ENCODE measurements around the gene PTPRG.

PTPRG gene

GRCh38 chr3:62332017-62332416 is 770.6 kb downstream of the PTPRG start:
- no peak overlapping the region for H3K4me3 ChIP-seq (ENCODE audit: low read length)
- TF ChIP-seq CTCF (conservative IDR thresholded peaks at IDR 0.05; ENCODE audit: low read depth, low read length), result no peak
- no peak for DNase-seq (ENCODE audit: low read depth)

- no peak overlapping the region for H3K4me3 ChIP-seq (ENCODE audit: low read length)
- peak; percentile 48 for TF ChIP-seq CTCF (conservative IDR thresholded peaks at IDR 0.05; ENCODE audit: low read depth, low read length)
- DNase-seq (ENCODE audit: low read depth), result no peak
Measured at GRCh38 chr3:62332835-62333244, 771.5 kb downstream of the PTPRG start.

DNA sequence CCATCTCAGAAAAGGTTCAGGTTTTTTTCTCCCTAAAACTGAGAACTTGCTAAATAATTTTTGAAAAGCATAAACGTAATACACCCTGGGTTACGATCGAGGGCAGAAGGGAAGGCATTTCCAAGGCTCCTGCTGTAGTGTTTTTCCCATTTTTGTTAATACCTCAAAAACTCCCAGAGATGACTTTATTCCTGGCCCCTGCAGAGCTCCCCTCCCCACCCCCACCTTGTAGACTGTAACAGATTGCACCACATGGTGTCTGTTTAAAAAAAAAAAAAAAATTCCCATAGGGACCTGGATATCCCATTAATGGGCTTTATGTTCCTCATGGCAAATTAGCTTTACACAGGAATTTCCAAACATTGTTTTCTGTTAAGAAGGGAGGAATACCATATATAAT is 773.8 kb downstream of the PTPRG start:
- no peak for DNase-seq (ENCODE audit: low read depth)
- H3K4me3 ChIP-seq (ENCODE audit: low read length), result no peak overlapping the region
- no peak for TF ChIP-seq CTCF (conservative IDR thresholded peaks at IDR 0.05; ENCODE audit: low read depth, low read length)

DNA sequence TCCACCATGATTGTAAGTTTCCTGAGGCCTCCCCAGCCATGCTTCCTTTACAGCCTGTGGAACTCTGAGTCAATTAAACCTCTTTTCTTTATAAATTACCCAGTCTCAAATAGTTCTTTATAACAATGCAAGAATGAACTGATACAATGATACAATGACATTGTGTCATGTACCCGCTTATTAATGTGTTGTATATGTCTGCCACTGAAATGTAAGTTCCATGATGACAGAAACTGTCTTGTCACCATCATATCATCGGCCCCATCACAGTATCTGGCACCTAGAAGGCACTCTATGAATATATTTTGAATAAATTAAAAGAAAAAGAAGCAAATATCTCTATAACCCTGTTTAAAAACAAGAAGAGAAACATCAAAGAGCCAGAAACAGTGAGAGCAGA is 782.4 kb downstream of the PTPRG start:
- TF ChIP-seq CTCF (conservative IDR thresholded peaks at IDR 0.05; ENCODE audit: low read depth, low read length), result no peak
- no peak overlapping the region for H3K4me3 ChIP-seq (ENCODE audit: low read length)
- DNase-seq (ENCODE audit: low read depth), result no peak
